OCI-LY7 (cell line): Measurements from ENCODE around the gene TBX15. TPM values are rescaled to one million over a fixed set of nuclear protein-coding genes. Genes with fewer than 3 reads are reported as not detected.
A peak's percentile ranks its signal among the peaks of the same experiment; 100 is the strongest.

Source experiments
- BruUV-seq: library from RNA; stranded (reverse); fragments of 400-500 nt; replicated peaks from 2 replicates; lab custom pipeline; 2021; lab: Mats Ljungman, UMichigan
- CTCF ChIA-PET: fragments of 300-600 bp; sonication (Branson Sonifier 250); formaldehyde crosslinking; loops from one replicate; lab custom pipeline; 2022; ENCODE audit warnings: antibody characterized with exemption; ENCODE audit not compliant: unreplicated experiment; lab: Charles Lee
- POLR2A ChIA-PET: fragments of 300-600 bp; sonication (Branson Sonifier 250); formaldehyde crosslinking; loops from one replicate; lab custom pipeline; 2022; ENCODE audit warnings: antibody characterized with exemption; lab: Charles Lee
- DNase-seq: peaks from one replicate; pipeline ENCODE4 v3.0.0-alpha.2; 2015; ENCODE audit warnings: low spot score
- H2AFZ ChIP-seq: fragments of 200-600 bp; sonication (generic), shearing (Covaris generic); 2 replicates; pipeline ENCODE4 v1.6.1; 2014; ENCODE audit warnings: mild to moderate bottlenecking, antibody characterized with exemption, low read length, moderate library complexity
- H3K27ac ChIP-seq: fragments of 200-600 bp; sonication (generic); 2 replicates; pipeline ENCODE4 v1.5.1; 2014; ENCODE audit warnings: mixed run types, low read depth, mild to moderate bottlenecking, moderate library complexity, low read length, inconsistent platforms; ENCODE audit not compliant: poor library complexity, severe bottlenecking
- H3K36me3 ChIP-seq: fragments of 200-600 bp; sonication (generic); 2 replicates; pipeline ENCODE4 v1.6.1; 2014; ENCODE audit warnings: mild to moderate bottlenecking, antibody characterized with exemption, low read length, moderate library complexity, mixed read lengths; ENCODE audit not compliant: insufficient read depth
- H3K4me1 ChIP-seq: fragments of 200-600 bp; sonication (generic); 2 replicates; pipeline ENCODE4 v1.5.1; 2014; ENCODE audit warnings: mild to moderate bottlenecking, low read length; ENCODE audit not compliant: insufficient read depth, poor library complexity, severe bottlenecking
- H3K4me2 ChIP-seq: fragments of 200-600 bp; sonication (generic); 2 replicates; pipeline ENCODE4 v1.6.1; 2014; ENCODE audit warnings: mild to moderate bottlenecking, low read length
- H3K4me3 ChIP-seq: fragments of 200-600 bp; sonication (generic); 2 replicates; pipeline ENCODE4 v1.5.1; 2014; ENCODE audit warnings: mild to moderate bottlenecking, low read depth, low read length; ENCODE audit not compliant: poor library complexity, severe bottlenecking
- H3K79me2 ChIP-seq: fragments of 200-600 bp; sonication (generic); 2 replicates; pipeline ENCODE4 v1.6.1; 2016; ENCODE audit warnings: low read depth, mild to moderate bottlenecking, low read length, moderate library complexity, mixed read lengths; ENCODE audit not compliant: insufficient read depth
- H3K9me2 ChIP-seq: fragments of 200-600 bp; sonication (generic); 2 replicates; pipeline ENCODE4 v1.6.1; 2016; ENCODE audit warnings: mild to moderate bottlenecking, low read length, mixed read lengths; ENCODE audit not compliant: insufficient read depth
- H3K9me3 ChIP-seq: fragments of 200-600 bp; sonication (generic); 2 replicates; pipeline ENCODE4 v1.6.1; 2014; ENCODE audit warnings: mild to moderate bottlenecking, mixed run types, low read length, mixed read lengths
- H4K20me1 ChIP-seq: fragments of 200-600 bp; sonication (generic); 2 replicates; pipeline ENCODE4 v1.6.1; 2014; ENCODE audit warnings: mild to moderate bottlenecking, antibody characterized with exemption, low read length, moderate library complexity, mixed read lengths; ENCODE audit not compliant: insufficient read depth
- EZH2phosphoT487 ChIP-seq: fragments of 200-600 bp; sonication (generic); IDR thresholded peaks from 2 replicates; pipeline ENCODE4 v1.6.1; 2018; ENCODE audit warnings: low read depth, borderline replicate concordance, mild to moderate bottlenecking, mixed run types, antibody characterized with exemption, low read length, moderate library complexity, mixed read lengths
- intact Hi-C: fragments of 100-400 bp; cut with micrococcal nuclease; formaldehyde crosslinking; loops from one replicate; pipeline ENCODE4 v1.10.0; 2022; ENCODE audit not compliant: unreplicated experiment
- total RNA-seq, 2 experiments: library from RNA; depleted of rRNA in 1 of 2; stranded (reverse); fragments of >200 nt in 1 of 2; shearing (Covaris generic) in 1 of 2; gene quantifications; 2 replicates each; pipeline ENCODE4 v1.2.3, GENCODE V29; 2014 to 2022
- TF ChIP-seq, protein P1 (sequence below): fragments of 200-600 bp; sonication (generic); conservative IDR thresholded peaks from 2 replicates; pipeline ENCODE4 v1.5.1; 2014; ENCODE audit warnings: mild to moderate bottlenecking, antibody characterized with exemption, low read length, moderate library complexity, mixed read lengths

The TBX15 gene
- total RNA-seq, 2 experiments from 2014 or later, result 0.22 TPM; not detected in 1

GRCh38 chr1:118921994-118922393 is 66.1 kb downstream of the TBX15 start:
- no peak for TF ChIP-seq EZH2phosphoT487
- TF ChIP-seq, protein P1, sequence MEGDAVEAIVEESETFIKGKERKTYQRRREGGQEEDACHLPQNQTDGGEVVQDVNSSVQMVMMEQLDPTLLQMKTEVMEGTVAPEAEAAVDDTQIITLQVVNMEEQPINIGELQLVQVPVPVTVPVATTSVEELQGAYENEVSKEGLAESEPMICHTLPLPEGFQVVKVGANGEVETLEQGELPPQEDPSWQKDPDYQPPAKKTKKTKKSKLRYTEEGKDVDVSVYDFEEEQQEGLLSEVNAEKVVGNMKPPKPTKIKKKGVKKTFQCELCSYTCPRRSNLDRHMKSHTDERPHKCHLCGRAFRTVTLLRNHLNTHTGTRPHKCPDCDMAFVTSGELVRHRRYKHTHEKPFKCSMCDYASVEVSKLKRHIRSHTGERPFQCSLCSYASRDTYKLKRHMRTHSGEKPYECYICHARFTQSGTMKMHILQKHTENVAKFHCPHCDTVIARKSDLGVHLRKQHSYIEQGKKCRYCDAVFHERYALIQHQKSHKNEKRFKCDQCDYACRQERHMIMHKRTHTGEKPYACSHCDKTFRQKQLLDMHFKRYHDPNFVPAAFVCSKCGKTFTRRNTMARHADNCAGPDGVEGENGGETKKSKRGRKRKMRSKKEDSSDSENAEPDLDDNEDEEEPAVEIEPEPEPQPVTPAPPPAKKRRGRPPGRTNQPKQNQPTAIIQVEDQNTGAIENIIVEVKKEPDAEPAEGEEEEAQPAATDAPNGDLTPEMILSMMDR, result no peak
- ChIA-PET POLR2A (interaction anchor here (0.6 kb wide), 1 partner anchor 10 kb away, joined by 3 read pairs; no protein-coding TSS in a partner anchor), CTCF (no interaction called here)
- Histone ChIP-seq H4K20me1 (no peaks in the 10 kb centered on the region), H3K79me2 (no peaks in the 10 kb centered on the region), H3K4me1 (peaks cover 15% of the 10 kb centered on the region), H3K27ac (no peak overlapping the region), H2AFZ (no peak overlapping the region), H3K9me2 (no peaks in the 10 kb centered on the region), H3K4me3 (no peak overlapping the region), H3K4me2 (no peak overlapping the region), H3K9me3 (no peaks in the 10 kb centered on the region), H3K36me3 (no peaks in the 10 kb centered on the region)
- DNase-seq, result no peak
- intact Hi-C loops, result no loop called here
- no TSS peak for BruUV-seq

GRCh38 chr1:118920124-118920717 is 67.9 kb downstream of the TBX15 start:
- no peaks in the 10 kb centered on the region for H4K20me1 ChIP-seq
- no peak for DNase-seq
- H3K9me3 ChIP-seq, result no peaks in the 10 kb centered on the region
- ChIA-PET CTCF (no interaction called here), POLR2A (no interaction called here)
- H3K4me2 ChIP-seq, result no peak overlapping the region
- no peak overlapping the region for H3K4me3 ChIP-seq
- intact Hi-C loops, result no loop called here
- no peaks in the 10 kb centered on the region for H3K79me2 ChIP-seq
- TF ChIP-seq EZH2phosphoT487, result no peak
- TF ChIP-seq, protein P1, result no peak
- H2AFZ ChIP-seq, result no peak overlapping the region
- no TSS peak for BruUV-seq
- peaks cover 15% of the 10 kb centered on the region for H3K4me1 ChIP-seq
- H3K36me3 ChIP-seq, result no peaks in the 10 kb centered on the region
- H3K27ac ChIP-seq, result no peak overlapping the region
- no peaks in the 10 kb centered on the region for H3K9me2 ChIP-seq

DNA sequence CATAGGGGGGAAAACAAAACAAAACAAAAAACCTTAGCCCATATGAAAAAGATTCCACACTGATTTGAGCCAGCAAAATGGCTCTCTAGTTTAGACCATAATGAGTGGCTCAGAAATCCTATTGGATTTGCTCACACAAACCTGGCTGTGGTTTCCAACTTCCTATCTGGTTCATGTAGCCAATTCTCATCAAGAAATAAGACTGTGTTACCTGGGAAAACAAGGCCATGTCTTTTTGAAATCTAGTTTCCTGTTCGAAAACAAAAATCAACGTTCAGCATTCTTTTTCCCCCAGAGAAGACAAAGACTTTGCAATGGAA is 69.2 kb downstream of the TBX15 start:
- H3K9me3 ChIP-seq, result no peaks in the 10 kb centered on the region
- H2AFZ ChIP-seq, result peak overlapping the region; percentile 17; the same call in 1 of the 2 replicates
- ChIA-PET POLR2A (no interaction called here), CTCF (no interaction called here)
- TF ChIP-seq, protein P1, result no peak
- TF ChIP-seq EZH2phosphoT487, result no peak
- H3K4me3 ChIP-seq, result peak overlapping the region; percentile 6
- H3K4me2 ChIP-seq, result peak overlapping the region; percentile 46
- H4K20me1 ChIP-seq, result no peaks in the 10 kb centered on the region
- peaks cover 15% of the 10 kb centered on the region for H3K4me1 ChIP-seq
- BruUV-seq, result no TSS peak
- H3K36me3 ChIP-seq, result no peaks in the 10 kb centered on the region
- no peaks in the 10 kb centered on the region for H3K9me2 ChIP-seq
- no peak for DNase-seq
- intact Hi-C loops, result no loop called here
- no peaks in the 10 kb centered on the region for H3K79me2 ChIP-seq
- no peak overlapping the region for H3K27ac ChIP-seq
